ENCODE results near the gene RABGEF1. TPM values are rescaled to one million over a fixed set of nuclear protein-coding genes. Genes with fewer than 3 reads are reported as not detected.

The RABGEF1 gene
- polyA plus RNA-seq (2012; rRNA removed), result 25.6 and 32.4 TPM in 2 replicates
- 28.9 and 29.1 TPM in 2 replicates for polyA plus RNA-seq (2012; cell fraction: cytosol; rRNA removed)
- 56.5 and 68.8 TPM in 2 replicates for polyA plus RNA-seq (2012; cell fraction: nucleus; rRNA removed)

- Histone ChIP-seq H4K20me1 (ENCODE audit: insufficient read depth) (peaks cover 12% of the 10 kb centered on the region), H3F3A (replicated peaks; ENCODE audit: insufficient read depth) (peaks cover 26% of the 10 kb centered on the region), H3K4me2 (peak within 1 kb of the TSS; percentile 94), H3K9me2 (no peaks in the 10 kb centered on the region), H3K27ac (ENCODE audit: low read depth in 2 of 2, low read length in 1 of 2) (peak within 1 kb of the TSS; percentile 79 to 96), H2AFZ (ENCODE audit: low read depth) (peak within 1 kb of the TSS; percentile 83), H3K9ac (peak within 1 kb of the TSS; percentile 95), H3K27me3 (ENCODE audit: insufficient read depth) (no peaks in the 10 kb centered on the region), H3K4me1 (ENCODE audit: control insufficient read depth in 1 of 2, insufficient read depth in 2 of 2, low read depth in 1 of 2, low read length in 1 of 2) (no peaks in the 10 kb centered on the region; a peak in 2 of 4 replicates), H3K79me2 (ENCODE audit: insufficient read depth) (peaks cover 83% of the 10 kb centered on the region), H3K4me3 (ENCODE audit: low read depth in 2 of 2, low read length in 1 of 2) (peak within 1 kb of the TSS; percentile 64 to 92), H3K36me3 (replicated peaks in 1 of 2; ENCODE audit: control insufficient read depth in 1 of 2, insufficient read depth in 2 of 2, low read length in 1 of 2) (peaks cover 0 to 29% of the 10 kb centered on the region in 2 experiments), H3K9me3 (no peaks in the 10 kb centered on the region)
- under 1% methylated on average over 50 of the region's 85 CpGs for WGBS (ENCODE audit: low lambda C conversion rate)
- POLR2A ChIA-PET, result interaction anchor here (0.6 to 1.4 kb wide), 8 partner anchors 9 to 735 kb away, joined by 3 to 9 read pairs (median 4); no protein-coding TSS in a partner anchor
- CTCF ChIA-PET, result interaction anchor here (2.0 kb wide), 1 partner anchor 183 kb away, joined by 9 read pairs; no protein-coding TSS in a partner anchor
- peak; percentile 100 for DNase-seq
- TF ChIP-seq FOXJ3 (CRISPR knock-in tag; IDR thresholded peaks at IDR 0.05), result no peak; the same call in 1 of the 2 replicates
- TF ChIP-seq GABPA (IDR thresholded peaks at IDR 0.05; ENCODE audit: low read depth), result peak; percentile 84
- TF ChIP-seq MAX (IDR thresholded peaks at IDR 0.05; ENCODE audit: low read depth), result peak; percentile 91
- TF ChIP-seq PBX3 (IDR thresholded peaks at IDR 0.05), result no peak
- no peak for TF ChIP-seq RAD21 (IDR thresholded peaks at IDR 0.05; ENCODE audit: low read length)
- no peak for TF ChIP-seq REST (IDR thresholded peaks at IDR 0.05; ENCODE audit: low read depth, low read length)
- TF ChIP-seq SMC3 (IDR thresholded peaks at IDR 0.05; ENCODE audit: low read depth, low read length), result peak; percentile 11; the same call in 1 of the 2 replicates
- TF ChIP-seq MEF2A (IDR thresholded peaks at IDR 0.05; ENCODE audit: borderline replicate concordance, low read depth), result no peak
- TF ChIP-seq JUND (IDR thresholded peaks at IDR 0.05), result no peak
- TF ChIP-seq USF1 (IDR thresholded peaks at IDR 0.05; ENCODE audit: borderline replicate concordance, low read depth), result no peak
- no peak for TF ChIP-seq TCF12 (IDR thresholded peaks at IDR 0.05)
- TF ChIP-seq EP300 (IDR thresholded peaks at IDR 0.05; ENCODE audit: borderline replicate concordance in 1 of 2, low read depth in 1 of 2, low read length in 1 of 2), result no peak
- no peak for TF ChIP-seq USF2 (IDR thresholded peaks at IDR 0.05; ENCODE audit: borderline replicate concordance, low read depth, low read length)
- TF ChIP-seq MXI1 (IDR thresholded peaks at IDR 0.05; ENCODE audit: low read depth, low read length), result peak; percentile 72
- TF ChIP-seq GATA2 (CRISPR knock-in tag; IDR thresholded peaks at IDR 0.05), result no peak
- peak; percentile 97 for TF ChIP-seq POLR2AphosphoS5 (IDR thresholded peaks at IDR 0.05; ENCODE audit: low read depth, low read length)
- TF ChIP-seq NRF1 (IDR thresholded peaks at IDR 0.05; ENCODE audit: low read depth, low read length), result 0 out of 2 replicates have a peak, but pooled peaks have one; percentile 18
- no peak for TF ChIP-seq ZBTB33 (IDR thresholded peaks at IDR 0.05; ENCODE audit: borderline replicate concordance, low read depth)
- no peak for TF ChIP-seq EZH2phosphoT487 (IDR thresholded peaks at IDR 0.05; ENCODE audit: borderline replicate concordance, low read depth)
- no peak for TF ChIP-seq NFIC (IDR thresholded peaks at IDR 0.05; ENCODE audit: borderline replicate concordance)
- TF ChIP-seq RXRA (IDR thresholded peaks at IDR 0.05; ENCODE audit: borderline replicate concordance, low read depth), result no peak
- TF ChIP-seq FOSL2 (IDR thresholded peaks at IDR 0.05; ENCODE audit: borderline replicate concordance, low read depth), result no peak
- TF ChIP-seq CHD2 (IDR thresholded peaks at IDR 0.05; ENCODE audit: low read length, partially characterized antibody), result peak; percentile 31
- TF ChIP-seq RCOR1 (IDR thresholded peaks at IDR 0.05; ENCODE audit: low read length), result no peak; the same call in 1 of the 2 replicates
These were observed at the start of gene RABGEF1 for GRCh38 chr7:66740302-66740979. Gene RABGEF1 (plus strand): TSS chr7:66740733. CDS start chr7:66771900, 31,167 bp downstream.
